Measurements from ENCODE around the gene DUSP9.
A peak's percentile ranks its signal among the peaks of the same experiment; 100 is the strongest.

The DUSP9 gene

DNA sequence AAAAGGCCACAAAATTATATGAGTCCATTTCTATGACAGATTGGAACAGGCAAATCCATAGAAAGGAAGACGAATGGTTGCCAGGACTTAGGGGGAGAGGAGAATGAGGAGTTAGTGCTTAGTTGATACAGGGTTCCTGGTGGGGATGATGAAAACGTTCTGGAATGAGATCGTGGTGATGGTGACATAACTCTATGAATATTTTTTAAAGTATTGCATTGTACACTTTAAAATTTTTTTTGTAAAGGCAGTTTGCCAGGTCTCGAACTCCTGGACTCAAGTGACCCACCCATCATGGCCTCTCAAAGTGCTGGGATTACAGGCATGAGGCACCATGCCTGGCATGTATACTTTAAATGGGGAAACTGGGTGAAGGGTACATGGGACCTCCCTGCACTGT lies 38.2 kb upstream of the DUSP9 start:
- Histone ChIP-seq H3K4me1 (no peaks in the 10 kb centered on the region), H3K27me3 (no peaks in the 10 kb centered on the region), H3K9me3 (no peaks in the 10 kb centered on the region), H3K4me3 (ENCODE audit: low read depth, low read length) (no peak overlapping the region), H3K36me3 (no peaks in the 10 kb centered on the region)
- no peak for DNase-seq
- no peak for TF ChIP-seq CTCF (IDR thresholded peaks at IDR 0.05; ENCODE audit: low read depth, low read length)

DNA sequence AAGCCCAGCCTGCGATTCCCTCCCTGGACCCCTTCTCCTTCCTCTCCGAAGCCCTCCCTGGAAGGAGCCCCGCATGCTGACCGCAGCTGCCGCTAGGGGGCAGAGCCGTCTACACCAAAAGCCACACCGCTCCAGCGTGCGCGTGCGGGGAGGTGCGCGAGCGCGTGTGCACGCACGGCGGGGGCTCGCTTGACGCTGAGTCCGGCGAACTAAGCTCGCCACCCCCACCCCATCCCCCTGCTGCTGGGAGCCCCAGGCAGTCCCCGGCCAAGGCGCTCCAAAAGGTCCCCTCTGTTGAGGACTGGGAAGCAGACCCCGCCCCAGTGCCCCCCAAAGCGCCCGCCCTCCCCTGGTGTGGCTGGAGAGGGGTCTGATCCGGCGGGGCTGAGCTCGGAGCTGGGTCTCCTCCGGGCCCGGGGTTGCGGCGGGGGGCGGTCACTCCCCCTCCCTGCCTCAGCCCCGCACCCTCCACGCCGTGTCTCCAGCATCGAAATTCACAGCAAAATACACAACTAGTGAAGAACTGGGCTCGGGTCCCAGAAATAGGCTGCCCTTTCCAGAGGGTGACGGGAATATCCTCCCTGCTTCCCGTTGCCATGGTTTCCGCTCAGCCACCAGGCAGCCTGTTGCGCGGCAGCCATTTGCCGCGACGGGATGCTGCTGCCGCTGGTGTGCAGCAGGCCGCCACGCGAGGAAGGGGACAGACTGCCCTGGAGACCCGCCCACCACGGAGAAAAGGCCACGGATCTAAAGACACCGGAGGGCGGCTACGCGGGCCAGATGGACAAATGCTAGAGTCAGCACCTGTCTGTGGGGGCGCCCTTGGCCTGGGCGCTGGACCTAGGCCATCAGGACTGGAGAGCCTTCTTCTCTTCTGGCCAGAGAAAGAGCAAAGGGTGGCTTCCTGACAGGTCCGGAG lies 36.8 kb upstream of the DUSP9 start:
- DNase-seq, result peak; percentile 87
- H3K4me3 ChIP-seq (ENCODE audit: low read depth, low read length), result peak overlapping the region; percentile 55
- no peaks in the 10 kb centered on the region; the same call in 1 of the 2 replicates for H3K27me3 ChIP-seq
- no peaks in the 10 kb centered on the region for H3K36me3 ChIP-seq
- H3K4me1 ChIP-seq, result no peaks in the 10 kb centered on the region
- TF ChIP-seq CTCF (IDR thresholded peaks at IDR 0.05; ENCODE audit: low read depth, low read length), result peak; percentile 67
- no peaks in the 10 kb centered on the region for H3K9me3 ChIP-seq

GRCh38 chrX:153610836-153611213 lies 36.2 kb upstream of the DUSP9 start:
- H3K27me3 ChIP-seq, result no peaks in the 10 kb centered on the region; the same call in 1 of the 2 replicates
- no peak for DNase-seq
- no peaks in the 10 kb centered on the region for H3K36me3 ChIP-seq
- no peaks in the 10 kb centered on the region for H3K9me3 ChIP-seq
- no peak for TF ChIP-seq CTCF (IDR thresholded peaks at IDR 0.05; ENCODE audit: low read depth, low read length)
- peak overlapping the region; percentile 55; the same call in 1 of the 2 replicates for H3K4me3 ChIP-seq (ENCODE audit: low read depth, low read length)
- no peaks in the 10 kb centered on the region for H3K4me1 ChIP-seq

GRCh38 chrX:153611298-153612095 lies 35.5 kb upstream of the DUSP9 start:
- no peaks in the 10 kb centered on the region for H3K9me3 ChIP-seq
- no peak for TF ChIP-seq CTCF (IDR thresholded peaks at IDR 0.05; ENCODE audit: low read depth, low read length)
- H3K4me1 ChIP-seq, result no peaks in the 10 kb centered on the region
- H3K4me3 ChIP-seq (ENCODE audit: low read depth, low read length), result no peak overlapping the region
- DNase-seq, result no peak
- H3K27me3 ChIP-seq, result no peaks in the 10 kb centered on the region; the same call in 1 of the 2 replicates
- H3K36me3 ChIP-seq, result no peaks in the 10 kb centered on the region

DNA sequence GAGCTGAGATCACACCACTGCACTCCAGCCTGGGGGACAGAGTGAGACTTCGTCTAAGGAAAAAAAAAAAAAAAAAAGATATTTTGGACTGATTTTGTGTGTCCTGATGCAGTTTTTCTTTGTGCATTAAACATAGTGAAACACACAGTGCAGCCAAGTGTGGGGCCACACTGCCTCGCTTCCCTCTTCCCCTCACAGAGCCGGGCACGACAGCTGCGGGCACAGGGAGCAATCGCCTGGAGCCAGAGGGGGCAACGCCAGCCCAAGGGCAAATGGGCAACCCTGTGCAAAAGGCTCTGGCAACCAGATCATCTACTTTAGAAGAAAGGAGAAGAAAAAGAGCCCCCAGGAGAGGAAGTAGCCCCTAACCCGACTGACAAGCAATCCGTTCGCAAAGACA lies 34.6 kb upstream of the DUSP9 start:
- no peaks in the 10 kb centered on the region for H3K4me1 ChIP-seq
- H3K4me3 ChIP-seq (ENCODE audit: low read depth, low read length), result no peak overlapping the region
- no peaks in the 10 kb centered on the region for H3K9me3 ChIP-seq
- no peaks in the 10 kb centered on the region for H3K36me3 ChIP-seq
- DNase-seq, result no peak
- no peak for TF ChIP-seq CTCF (IDR thresholded peaks at IDR 0.05; ENCODE audit: low read depth, low read length)
- no peaks in the 10 kb centered on the region; the same call in 1 of the 2 replicates for H3K27me3 ChIP-seq

Measured in BE2C (cell line).